Islet precursor cell (in vitro differentiated cells): ENCODE results near the gene LILRB2.
"Not testable (repeated sequence)": the region's sequence is repeated elsewhere in the genome, so short reads cannot be mapped to it uniquely, and the experiment has no call there.

ENCODE experiments used
- DNase-seq: peaks from one replicate; pipeline ENCODE4 v3.0.0-alpha.2; 2018

LILRB2 gene

GRCh38 chr19:54281007-54281728 lies at the start of gene LILRB2:
Gene LILRB2 (minus strand): TSS chr19:54281110. CDS start chr19:54280496, 614 bp downstream.
- no peak for DNase-seq

DNA sequence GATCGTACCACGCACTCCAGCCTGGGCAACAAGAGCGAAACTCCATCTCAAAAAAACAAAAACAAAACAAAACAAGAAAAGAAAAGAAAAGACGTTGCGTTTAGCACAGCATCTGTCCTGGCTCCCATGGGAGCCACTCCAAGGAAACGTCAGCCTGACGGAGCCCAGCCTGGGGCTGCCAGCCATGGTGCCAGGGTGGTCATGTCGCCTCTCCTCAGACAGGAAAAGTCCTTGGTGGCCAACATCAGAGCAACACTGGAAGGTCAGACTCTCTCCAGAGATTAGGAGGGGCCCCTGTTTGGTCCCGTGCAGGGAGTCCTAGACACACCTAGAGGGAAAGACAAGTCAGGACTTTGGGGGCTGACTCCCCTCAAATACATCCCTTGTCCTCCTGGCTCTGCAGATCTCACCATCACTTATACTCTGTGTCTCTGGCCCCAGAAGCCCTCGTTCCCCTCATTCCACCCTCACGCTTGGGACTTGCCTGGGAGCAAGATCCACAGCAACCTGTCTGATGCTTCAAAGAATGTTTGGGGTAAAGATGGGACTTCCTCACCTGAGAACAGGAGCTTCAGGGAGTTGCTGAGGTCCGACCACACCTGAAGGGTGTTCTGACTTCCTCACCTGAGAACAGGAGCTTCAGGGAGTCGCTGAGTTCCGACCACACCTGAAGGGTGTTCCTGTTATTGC lies 48.7 kb upstream of the LILRB2 start:
- DNase-seq, result no peak

DNA sequence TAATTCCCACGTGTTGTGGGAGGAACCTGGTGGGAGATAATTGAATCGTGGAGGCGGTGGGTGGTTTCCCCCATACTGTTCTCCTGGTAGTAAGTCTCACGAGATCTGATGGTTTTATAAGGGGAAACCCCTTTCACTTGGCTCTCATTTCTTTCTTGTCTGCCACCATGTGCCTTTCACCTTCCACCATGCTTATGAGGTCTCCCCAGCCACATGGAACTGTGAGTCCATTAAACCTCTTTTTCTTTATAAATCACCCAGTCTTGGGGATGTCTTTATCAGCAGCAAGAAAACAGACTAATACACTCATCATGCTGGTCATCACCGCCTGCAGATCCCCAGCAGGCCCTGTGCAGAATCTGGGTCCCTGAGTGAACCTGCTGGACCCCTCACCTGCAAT lies 47.9 kb upstream of the LILRB2 start:
- DNase-seq, result not testable (repeated sequence)

GRCh38 chr19:54325631-54326030 lies 44.7 kb upstream of the LILRB2 start:
- no peak for DNase-seq

DNA sequence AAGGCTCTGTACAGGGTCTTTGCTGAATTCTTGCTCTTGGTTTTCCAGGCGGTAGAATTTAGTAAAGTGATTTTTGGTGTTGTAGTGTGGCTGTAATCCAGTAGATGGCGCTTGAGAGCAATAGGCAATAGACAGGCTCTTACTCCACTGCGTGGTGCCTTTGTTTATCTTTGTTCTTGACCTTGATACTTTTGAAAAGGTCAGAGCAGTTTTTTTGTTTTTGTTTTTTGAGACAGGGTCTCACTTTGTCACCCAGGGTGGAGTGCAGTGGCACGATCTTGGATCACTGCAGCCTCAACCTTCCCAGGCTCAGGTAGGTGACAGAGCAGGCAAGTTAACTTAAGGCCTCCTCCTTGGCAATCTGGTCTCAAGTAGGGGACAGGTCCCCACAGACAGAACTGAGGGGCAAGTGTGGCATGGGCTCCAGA lies 44.3 kb upstream of the LILRB2 start:
- DNase-seq, result no peak

- no peak for DNase-seq
These were observed 43.2 kb upstream of the LILRB2 start for GRCh38 chr19:54324071-54324470.

GRCh38 chr19:54322934-54323333 lies 42.0 kb upstream of the LILRB2 start:
- DNase-seq, result not testable (repeated sequence)

DNA sequence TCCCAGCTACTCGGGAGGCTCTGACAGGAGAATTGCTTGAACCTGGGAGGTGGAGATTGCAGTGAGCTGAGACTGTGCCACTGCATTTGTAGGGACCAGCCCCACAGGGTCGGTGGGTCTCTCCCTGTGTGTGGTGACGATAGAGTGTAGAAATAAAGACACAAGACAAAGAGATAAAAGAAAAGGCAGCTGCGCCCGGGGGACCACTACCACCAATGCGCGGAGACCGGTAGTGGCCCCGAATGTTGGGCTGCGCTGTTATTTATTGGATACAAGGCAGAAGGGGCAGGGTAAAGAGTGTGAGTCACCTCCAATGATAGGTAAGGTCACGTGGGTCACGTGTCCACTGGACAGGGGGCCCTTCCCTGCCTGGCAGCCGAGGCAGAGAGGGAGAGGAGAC lies 41.4 kb upstream of the LILRB2 start:
- DNase-seq, result not testable (repeated sequence)

DNA sequence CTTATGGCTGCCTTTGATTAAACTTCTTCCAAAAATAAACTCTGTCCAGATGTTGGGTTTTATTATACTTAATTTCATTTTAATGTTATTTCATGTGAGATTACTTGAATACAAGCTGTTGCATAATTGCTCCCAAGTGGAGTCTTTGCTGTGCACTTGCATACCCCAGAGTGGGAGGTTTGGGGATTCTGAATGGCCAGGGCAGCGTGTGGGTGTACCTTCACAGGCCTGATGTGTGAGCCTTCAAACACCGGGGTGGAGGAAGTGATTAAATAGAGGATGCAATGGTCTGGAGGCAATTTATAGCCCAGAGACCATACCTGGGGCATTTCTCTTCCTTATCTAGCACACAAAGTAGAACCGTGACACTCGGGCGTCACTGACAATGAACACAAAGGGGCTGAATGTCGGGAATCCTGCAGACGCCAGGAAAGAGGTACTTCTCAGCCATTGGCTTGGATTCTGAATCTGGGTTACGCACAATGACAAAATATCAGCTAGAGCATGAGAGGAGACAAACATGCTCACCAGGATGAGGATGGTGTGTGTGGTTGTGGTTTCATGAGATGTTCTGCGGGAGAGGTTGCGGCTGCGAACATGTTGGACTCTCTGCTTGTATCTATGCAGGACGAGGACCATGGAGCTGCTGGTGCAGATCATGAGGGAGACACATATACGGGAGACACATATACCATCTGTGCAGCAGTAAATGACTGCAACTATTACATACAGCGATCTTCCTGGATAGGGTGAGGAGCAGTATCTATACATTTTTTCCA lies 39.2 kb upstream of the LILRB2 start:
- DNase-seq, result no peak

- DNase-seq, result no peak
These were observed 38.1 kb upstream of the LILRB2 start for GRCh38 chr19:54319049-54319448.

GRCh38 chr19:54317965-54318240 lies 37.0 kb upstream of the LILRB2 start:
- DNase-seq, result no peak

- no peak for DNase-seq
These were observed 36.4 kb upstream of the LILRB2 start for GRCh38 chr19:54317108-54317964.

- no peak for DNase-seq
These were observed 35.8 kb upstream of the LILRB2 start for GRCh38 chr19:54316746-54317107.

GRCh38 chr19:54315956-54316355 lies 35.0 kb upstream of the LILRB2 start:
- DNase-seq, result no peak

GRCh38 chr19:54312436-54313377 lies 31.8 kb upstream of the LILRB2 start, which contains the start of gene LILRA5:
Gene LILRA5 (minus strand): TSS chr19:54313166. CDS start chr19:54313019, 147 bp downstream.
- no peak for DNase-seq

GRCh38 chr19:54312011-54312410 lies 31.1 kb upstream of the LILRB2 start:
- DNase-seq, result no peak

DNA sequence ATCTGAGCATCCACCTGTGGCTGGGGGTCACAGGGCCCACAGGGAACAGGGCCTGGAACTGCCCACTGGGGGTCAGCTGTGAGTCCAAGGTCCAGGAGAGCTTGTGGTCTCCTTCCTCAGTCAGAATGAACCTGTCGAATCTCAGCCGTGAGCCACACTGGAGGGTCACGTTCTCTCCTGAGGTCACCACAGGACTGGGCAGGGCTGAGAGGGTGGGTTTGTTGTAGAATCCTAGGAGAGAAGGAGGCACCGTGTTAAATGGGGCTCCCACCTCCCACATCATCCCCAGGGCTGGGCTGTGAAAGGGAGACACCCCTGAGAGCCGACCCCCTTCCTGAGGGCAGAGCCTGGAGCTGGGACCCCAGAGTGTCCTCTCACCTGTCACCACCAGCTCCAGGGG lies 30.6 kb upstream of the LILRB2 start:
- DNase-seq, result no peak

DNA sequence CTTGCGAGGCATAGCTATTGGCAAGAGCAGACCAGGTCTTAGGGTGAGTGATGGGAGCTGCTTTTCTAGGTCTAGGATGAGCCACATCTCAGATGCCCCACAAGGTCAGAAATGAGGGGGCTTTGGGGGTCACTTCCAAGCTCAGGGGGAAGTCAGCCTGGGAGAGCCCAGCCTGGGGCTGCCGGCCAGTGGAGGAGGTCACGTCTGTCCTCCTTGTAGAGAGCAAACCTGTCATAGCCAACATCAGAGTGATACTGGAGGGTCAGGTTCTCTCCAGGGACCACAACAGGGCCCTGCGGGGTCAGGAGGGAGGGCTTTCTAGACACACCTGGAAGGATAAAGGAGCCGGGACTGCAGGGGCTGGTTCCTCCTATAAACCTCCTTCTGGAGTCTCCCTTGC lies 29.6 kb upstream of the LILRB2 start:
- DNase-seq, result no peak

DNA sequence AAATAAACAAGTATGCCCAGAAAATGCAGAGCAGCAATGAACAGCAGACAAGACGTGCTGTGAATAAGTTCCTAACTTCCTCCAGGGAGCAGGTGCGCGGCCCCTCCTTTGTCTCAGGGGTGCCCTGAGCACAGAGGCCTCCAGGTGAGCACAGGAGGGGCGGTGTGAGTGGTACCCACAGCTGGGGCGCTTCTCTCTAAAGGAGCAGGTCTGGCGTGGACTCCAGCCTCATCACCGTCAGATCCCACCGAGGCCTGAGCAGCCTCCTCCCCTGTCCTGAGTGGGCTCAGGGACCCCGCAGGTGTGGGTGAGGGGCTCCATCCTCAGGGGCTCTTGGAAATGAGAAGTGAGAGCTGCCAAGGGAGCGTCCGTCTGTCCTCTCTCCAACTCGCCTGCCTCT lies 28.9 kb upstream of the LILRB2 start:
- DNase-seq, result no peak

- DNase-seq, result no peak
These were observed 26.6 kb upstream of the LILRB2 start for GRCh38 chr19:54307389-54308020.

DNA sequence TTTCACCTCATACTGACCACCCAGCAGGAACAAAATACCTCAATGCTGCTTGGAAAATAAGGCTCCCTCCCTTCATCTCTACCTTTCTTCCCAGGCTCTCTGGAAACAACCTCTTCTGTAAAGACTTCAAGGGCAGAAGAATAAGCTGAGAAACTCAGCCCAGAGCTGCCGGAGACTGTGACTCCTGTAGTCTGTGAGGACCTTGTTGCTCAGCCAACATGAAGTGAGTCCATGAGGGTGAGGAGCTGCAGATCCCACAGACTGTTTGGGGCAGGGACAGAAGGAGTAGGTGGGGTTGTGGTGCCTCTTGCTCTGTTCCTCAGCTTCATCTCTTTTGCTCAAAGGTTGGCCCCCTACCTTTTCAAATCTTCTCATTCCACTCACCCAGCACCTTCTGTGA lies 24.2 kb upstream of the LILRB2 start:
- no peak for DNase-seq
